GM21447 (cell line): ENCODE data around the gene TNFRSF6B.

Experiments used
- ATAC-seq: cut with Tn5 transposase; IDR thresholded peaks from one replicate; pipeline ENCODE4 v1.9.1; 2021; ENCODE audit not compliant: unreplicated experiment

The TNFRSF6B gene

DNA sequence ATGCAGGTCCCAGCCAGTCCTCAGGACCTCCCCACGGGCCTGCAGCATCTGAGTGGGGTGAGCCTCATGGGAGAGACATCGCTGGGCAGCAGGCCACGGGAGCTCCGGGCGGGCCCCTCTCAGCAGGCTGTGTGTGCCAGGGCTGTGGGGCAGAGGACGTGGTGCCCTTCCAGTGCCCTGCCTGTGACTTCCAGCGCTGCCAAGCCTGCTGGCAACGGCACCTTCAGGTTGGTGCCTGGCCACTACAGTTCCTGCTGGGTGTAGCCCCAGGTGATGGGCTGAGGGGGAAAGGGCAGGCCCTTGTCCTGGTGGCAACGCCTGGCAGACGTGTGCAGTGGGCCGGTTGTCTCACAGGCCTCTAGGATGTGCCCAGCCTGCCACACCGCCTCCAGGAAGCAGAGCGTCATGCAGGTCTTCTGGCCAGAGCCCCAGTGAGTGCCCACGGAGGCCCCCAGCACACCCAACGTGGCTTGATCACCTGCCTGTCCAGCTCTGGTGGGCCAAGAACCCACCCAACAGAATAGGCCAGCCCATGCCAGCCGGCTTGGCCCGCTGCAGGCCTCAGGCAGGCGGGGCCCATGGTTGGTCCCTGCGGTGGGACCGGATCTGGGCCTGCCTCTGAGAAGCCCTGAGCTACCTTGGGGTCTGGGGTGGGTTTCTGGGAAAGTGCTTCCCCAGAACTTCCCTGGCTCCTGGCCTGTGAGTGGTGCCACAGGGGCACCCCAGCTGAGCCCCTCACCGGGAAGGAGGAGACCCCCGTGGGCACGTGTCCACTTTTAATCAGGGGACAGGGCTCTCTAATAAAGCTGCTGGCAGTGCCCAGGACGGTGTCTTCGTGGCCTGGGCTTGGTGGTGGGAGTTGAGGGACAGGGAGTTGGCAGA lies 787 bp upstream of the TNFRSF6B start:
- ATAC-seq, result no peak

DNA sequence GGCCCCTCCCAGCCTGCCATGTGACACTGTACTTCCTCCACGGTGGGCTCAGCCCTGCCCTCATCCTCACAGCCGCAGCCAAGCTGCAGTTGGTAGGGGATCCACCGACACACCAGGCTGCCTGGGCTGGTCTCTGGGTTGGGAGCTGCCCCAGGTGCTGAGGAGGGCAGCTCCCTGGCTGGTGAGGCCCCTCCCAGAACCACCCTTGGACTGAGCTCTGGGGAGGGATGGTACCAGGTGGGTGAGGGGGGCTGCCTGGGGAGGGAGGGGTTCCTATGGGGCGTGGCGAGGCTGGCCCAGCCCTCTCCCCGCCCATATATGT lies 185 bp upstream of the TNFRSF6B start:
- ATAC-seq, result no peak

DNA sequence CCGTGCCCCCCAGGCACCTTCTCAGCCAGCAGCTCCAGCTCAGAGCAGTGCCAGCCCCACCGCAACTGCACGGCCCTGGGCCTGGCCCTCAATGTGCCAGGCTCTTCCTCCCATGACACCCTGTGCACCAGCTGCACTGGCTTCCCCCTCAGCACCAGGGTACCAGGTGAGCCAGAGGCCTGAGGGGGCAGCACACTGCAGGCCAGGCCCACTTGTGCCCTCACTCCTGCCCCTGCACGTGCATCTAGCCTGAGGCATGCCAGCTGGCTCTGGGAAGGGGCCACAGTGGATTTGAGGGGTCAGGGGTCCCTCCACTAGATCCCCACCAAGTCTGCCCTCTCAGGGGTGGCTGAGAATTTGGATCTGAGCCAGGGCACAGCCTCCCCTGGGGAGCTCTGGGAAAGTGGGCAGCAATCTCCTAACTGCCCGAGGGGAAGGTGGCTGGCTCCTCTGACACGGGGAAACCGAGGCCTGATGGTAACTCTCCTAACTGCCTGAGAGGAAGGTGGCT lies 960 bp downstream of the TNFRSF6B start:
- ATAC-seq, result no peak

GRCh38 chr20:63697868-63698545 lies 1.6 kb downstream of the TNFRSF6B start:
- ATAC-seq, result no peak

GRCh38 chr20:63698739-63699465 lies 2.5 kb downstream of the TNFRSF6B start:
- no peak for ATAC-seq

DNA sequence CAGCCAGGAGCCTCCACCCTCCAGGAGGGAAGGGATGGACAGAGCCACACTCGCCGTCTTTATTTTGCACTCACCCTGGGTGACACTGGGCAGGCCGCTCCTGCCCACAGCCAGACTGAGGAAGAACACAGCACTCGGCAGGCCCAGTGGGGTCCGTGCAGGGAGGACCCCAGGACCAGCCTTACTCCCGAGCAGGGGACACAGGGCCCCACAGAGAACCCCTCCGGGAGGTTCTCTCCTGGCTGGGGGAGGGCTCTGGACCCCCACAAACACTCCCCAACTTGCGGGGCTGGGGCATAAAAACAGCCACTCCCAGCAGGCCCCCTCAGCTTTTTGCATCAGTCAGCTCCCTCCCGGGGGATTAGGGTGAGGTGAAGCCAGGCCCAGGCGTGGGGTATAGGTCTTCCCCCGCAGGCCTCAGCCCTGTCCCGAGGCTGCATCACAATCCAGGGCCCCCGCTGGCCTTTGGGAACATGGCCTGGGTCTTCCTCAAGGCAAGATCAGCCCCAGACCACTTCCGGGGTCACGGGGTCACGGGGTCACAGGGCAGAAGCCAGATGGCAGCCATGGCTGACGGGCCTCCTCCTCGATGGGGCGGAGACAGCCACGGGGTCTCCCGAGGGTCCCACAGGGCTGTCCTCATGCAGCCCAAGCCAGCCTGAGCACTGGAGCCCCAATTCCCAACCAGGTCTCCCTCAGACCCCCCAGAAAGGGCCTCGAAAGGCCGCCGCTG lies 3.2 kb downstream of the TNFRSF6B start:
- no peak for ATAC-seq

DNA sequence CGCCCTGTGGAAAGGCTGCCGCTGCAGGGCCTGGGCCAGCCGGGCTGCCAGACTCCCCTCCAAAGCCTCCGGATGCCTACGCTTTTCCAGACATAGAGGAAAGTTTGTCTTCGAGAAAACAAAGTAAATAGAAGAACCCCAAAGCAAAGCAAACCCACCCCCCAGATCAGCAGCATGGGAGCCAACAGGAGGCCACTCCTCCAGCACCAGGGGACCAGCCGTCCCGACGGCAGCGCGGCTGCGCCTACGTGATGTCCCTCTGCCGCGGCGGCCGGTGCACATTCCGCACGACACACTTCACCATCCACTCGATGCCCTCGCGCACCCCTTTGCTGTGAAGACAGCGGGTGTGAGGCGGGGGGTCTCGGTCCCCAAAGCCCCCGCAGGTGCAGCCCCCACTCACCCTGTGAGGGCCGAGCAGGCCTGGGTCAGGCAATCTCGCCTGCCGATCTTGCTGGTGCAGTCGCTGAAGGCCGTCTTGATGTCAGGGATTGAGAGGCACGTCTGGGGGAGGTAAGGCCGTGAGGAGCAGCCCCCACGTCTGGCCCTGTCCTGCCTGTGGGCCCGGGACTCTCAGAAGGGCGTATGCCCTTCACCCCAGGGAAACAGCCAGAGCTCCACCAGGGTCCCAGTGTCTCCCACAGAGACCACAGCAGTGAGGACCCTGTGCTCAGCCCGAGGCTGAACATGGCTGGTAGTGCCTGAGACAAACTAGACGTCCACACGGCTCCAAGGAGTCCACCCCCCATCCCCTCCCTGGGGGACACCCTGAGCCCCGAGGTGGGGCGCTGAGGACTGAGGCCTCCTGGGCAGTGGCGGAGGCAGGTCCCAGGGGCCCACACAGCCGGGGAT lies 4.0 kb downstream of the TNFRSF6B start:
- ATAC-seq, result no peak

- no peak for ATAC-seq
Observed at GRCh38 chr20:63701051-63701328, 4.5 kb downstream of the TNFRSF6B start.

DNA sequence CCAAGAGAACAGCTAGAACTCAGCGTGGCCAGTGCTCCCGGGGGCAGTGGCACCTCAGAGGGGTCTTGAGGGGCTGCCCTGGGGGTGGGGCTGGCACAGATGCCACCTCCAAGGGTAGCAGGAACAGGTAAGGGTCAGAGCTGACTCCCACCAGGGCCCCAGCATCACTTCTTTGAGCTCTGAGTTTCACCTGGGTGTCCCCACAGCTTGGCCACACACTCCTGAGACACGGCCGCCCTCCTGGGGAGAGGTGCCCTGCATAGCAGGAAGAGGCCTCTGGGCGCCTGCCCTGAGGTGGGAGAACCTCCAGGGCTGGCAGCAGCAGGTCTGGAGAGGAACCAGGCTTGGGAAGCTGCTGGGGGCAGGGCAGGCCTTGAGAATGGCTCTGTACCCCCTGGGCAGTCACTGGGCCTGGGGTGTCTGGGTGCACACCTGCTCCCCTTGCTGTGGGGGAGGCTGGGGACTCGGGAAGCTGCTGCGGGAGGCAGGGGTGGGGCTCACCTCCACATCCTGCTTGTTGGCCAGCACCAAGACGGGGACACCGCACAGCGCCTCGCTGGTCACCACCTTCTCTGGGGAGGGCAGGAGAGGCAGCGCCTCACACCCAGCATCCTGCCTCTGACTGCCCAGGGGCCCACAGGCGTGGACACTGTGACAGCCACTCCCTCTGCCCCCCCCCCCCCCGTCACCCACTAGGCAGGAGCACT lies 5.0 kb downstream of the TNFRSF6B start:
- ATAC-seq, result no peak

DNA sequence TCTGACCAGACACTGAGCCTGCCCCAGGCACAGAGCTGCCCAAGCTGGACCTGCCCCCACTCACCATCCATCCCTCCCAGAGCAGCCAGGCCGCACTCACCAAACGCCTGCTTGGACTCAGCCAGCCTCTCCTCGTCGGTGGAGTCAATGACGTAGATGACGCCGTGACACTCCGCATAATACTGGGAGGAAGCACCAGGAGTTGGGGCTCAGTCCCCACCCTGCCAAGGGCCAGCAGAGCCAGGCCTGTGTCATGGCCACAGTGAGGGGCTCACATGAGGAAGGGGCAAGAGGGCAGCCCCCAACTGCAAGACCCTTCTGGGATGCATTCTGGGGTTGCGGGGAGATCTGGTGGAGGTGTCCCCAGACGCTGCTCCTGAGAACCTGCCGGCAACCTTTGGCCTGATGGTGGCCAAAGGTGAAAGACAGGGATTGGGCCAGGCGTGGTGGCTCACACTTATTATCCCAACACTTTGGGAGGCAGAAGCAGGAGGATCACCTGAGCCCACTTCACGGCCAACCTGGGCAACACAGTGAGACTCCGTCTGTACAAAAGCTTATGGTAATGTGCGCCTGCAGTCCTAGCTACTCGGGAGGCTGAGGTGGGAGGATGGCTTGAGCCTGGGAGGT lies 5.7 kb downstream of the TNFRSF6B start:
- ATAC-seq, result no peak

DNA sequence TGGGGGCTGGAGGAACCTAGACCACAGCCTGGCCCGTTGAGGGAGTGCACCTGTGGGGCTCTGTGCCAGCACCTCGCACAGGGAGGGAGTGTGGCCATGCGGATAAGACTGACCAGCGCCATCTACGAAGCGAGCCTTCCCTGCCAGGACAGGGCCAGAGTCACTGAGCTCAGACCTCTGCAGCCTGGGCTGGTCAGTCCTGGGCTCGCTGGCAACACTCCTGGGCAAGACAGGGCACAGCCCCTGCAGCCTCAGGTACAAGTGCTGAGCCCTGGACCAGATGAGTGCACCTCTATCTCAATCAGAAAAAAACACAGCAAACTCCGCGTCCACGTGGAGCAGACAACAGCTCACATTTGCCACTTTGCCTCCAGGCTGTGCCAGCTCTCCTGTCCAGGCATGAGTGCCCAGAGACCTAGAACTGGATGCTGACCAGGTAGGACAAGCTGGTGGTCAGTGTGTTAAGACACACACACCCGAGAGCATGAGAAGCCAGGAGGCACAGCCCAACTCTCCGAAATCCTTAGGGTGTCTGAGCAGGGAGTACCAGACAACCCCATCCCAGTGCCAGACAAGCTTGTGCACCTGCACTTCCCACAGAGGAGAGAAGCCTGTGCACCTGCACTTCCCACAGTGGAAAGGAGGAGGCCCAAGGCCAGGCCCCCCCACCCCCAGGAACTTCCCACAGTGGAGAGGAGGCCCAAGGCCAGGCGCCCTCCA lies 6.5 kb downstream of the TNFRSF6B start:
- no peak for ATAC-seq

GRCh38 chr20:63703471-63703975 lies 7.1 kb downstream of the TNFRSF6B start:
- ATAC-seq, result no peak

DNA sequence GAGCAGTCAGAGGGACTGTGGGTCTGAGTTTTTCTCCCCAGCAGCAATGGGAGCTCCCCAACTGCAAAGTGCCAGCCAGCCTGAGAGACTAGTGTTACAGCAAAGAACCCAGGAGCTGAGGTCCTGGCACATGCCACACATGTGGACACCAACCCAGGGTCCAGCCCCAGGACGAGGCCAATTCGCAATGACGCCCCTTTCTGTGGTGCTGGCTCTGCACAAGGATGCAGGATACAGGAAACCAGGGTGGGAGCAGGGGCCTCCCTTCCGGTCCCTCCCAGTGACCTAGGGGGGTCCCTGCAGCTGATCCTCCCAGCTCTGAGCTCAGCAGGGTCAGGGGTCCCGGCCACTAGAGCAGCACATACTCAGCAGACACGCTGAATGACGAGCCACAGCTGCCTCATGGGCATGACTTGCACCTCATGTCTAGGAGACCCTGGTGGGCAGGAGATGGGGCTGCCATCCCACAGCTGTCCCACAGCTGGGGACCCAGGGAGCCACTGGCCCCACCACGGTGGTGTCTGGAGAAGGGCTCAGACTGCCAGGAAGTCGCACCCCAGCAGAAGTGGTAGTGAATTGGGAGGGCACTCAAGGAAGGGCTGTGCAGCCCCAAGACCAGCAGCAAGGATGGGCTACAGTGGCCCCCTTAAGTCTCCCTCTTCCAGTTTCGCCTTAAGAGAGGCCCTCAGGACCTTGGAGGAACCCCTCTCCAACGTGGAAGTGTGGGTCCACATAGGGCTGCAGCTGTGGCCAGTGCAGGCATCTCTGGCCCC lies 7.7 kb downstream of the TNFRSF6B start:
- no peak for ATAC-seq

DNA sequence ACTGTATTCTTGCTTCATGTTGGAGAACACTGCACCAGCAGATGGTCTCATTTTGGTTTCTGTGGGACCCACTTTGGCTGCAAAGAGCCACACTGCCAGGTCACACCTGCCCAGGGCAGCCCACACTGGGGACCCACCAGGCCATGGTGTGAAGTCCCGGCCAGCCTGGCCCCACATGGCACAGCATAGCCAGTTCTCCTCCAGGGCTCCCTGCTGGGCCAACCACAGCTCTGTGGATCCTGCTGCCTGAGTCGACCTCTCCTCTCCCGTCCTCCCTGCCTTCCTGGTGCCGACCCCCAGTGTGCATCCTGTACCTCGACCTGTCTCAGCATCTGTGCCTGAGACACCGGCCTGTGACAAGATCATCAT lies 8.3 kb downstream of the TNFRSF6B start:
- no peak for ATAC-seq

DNA sequence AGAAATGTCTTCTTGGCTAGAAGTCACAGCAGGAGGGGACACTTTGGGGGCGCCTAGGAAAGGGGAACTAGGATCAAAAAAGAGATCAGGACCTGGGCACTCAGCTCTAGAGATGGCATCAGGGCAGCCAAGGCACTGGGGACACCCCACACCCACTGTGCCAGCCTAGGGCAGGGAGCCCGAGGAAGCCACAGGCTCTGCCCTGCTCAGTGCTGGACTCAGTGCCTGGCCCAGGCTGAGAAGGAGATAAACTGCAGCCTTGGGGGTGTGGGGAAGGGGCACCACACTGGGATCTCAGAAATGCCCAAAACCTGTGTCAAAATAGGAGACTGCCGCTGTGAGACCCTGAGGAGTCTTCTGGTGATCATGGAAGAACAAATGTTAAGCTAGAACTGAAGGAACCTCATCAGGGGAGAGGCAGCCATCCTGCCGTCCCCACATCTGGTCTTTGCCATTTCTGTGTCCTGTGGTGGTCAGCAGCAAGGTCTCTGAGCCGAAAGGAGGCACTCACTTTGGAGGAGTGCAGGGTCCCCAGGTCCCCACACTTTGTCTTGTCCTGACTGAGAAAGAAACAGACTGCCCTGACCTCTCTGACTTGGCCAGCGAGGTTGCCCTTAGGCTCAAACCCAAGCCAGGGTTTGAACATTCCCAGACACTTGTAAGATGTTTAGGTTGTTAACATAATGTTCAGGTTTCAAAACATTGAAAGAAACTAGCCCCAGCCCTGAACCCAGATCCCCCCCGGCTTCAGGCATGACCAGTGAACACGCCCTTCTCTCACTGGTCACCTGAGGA lies 9.0 kb downstream of the TNFRSF6B start:
- no peak for ATAC-seq

- no peak for ATAC-seq
Observed at GRCh38 chr20:63706027-63706695, 9.7 kb downstream of the TNFRSF6B start.
